ENCODE data around the gene ACKR3.

Gene ACKR3

GRCh38 chr2:236568068-236568921 is 1.3 kb upstream of the ACKR3 start:
- 0 out of 2 replicates have a peak, but pooled peaks have one; percentile 11 for TF ChIP-seq CTCF (conservative IDR thresholded peaks at IDR 0.05; ENCODE audit: low read length)
- peak; percentile 23 for DNase-seq (ENCODE audit: low read depth)
- peak overlapping the region; percentile 61 for H3K4me3 ChIP-seq (ENCODE audit: low read length)

GRCh38 chr2:236568922-236569572 is 578 bp upstream of the ACKR3 start:
- TF ChIP-seq CTCF (conservative IDR thresholded peaks at IDR 0.05; ENCODE audit: low read length): no peak
- DNase-seq (ENCODE audit: low read depth): no peak
- peak overlapping the region; percentile 61 for H3K4me3 ChIP-seq (ENCODE audit: low read length)

- TF ChIP-seq CTCF (conservative IDR thresholded peaks at IDR 0.05; ENCODE audit: low read length): no peak
- peak overlapping the region; percentile 50 for H3K4me3 ChIP-seq (ENCODE audit: low read length)
- no peak for DNase-seq (ENCODE audit: low read depth)
Observed at GRCh38 chr2:236570081-236570868, 650 bp downstream of the ACKR3 start.

- DNase-seq (ENCODE audit: low read depth): no peak
- peak overlapping the region; percentile 50 for H3K4me3 ChIP-seq (ENCODE audit: low read length)
- no peak for TF ChIP-seq CTCF (conservative IDR thresholded peaks at IDR 0.05; ENCODE audit: low read length)
Observed at GRCh38 chr2:236571145-236571544, 1.5 kb downstream of the ACKR3 start.

GRCh38 chr2:236572482-236572881 is 2.9 kb downstream of the ACKR3 start:
- peak overlapping the region; percentile 50 for H3K4me3 ChIP-seq (ENCODE audit: low read length)
- no peak for TF ChIP-seq CTCF (conservative IDR thresholded peaks at IDR 0.05; ENCODE audit: low read length)
- DNase-seq (ENCODE audit: low read depth): peak; percentile 29

- no peak for TF ChIP-seq CTCF (conservative IDR thresholded peaks at IDR 0.05; ENCODE audit: low read length)
- no peak for DNase-seq (ENCODE audit: low read depth)
- peak overlapping the region; percentile 50; the same call in 1 of the 2 replicates for H3K4me3 ChIP-seq (ENCODE audit: low read length)
Observed at GRCh38 chr2:236573066-236573929, 3.7 kb downstream of the ACKR3 start.
